Subcutaneous abdominal adipose tissue (tissue), 5 donors: Measurements from ENCODE around the gene SEL1L2.

ENCODE experiments used
- H3K27ac ChIP-seq: one replicate; pipeline ENCODE4 v1.7.0; 2013; ENCODE audit warnings: low read depth, mild to moderate bottlenecking, inconsistent platforms, low read length, moderate library complexity
- H3K27me3 ChIP-seq, 5 donors: one replicate each; pipeline ENCODE4 v1.7.0; 2013; ENCODE audit warnings: low read length in 5 of 5, inconsistent platforms in 1 of 5; ENCODE audit not compliant: control insufficient read depth in 5 of 5, insufficient read depth in 4 of 5
- H3K36me3 ChIP-seq, 5 donors: one replicate each; pipeline ENCODE4 v1.7.0; 2013; ENCODE audit warnings: low read length in 5 of 5; ENCODE audit not compliant: control insufficient read depth in 5 of 5, insufficient read depth in 5 of 5
- H3K4me1 ChIP-seq, 5 donors: one replicate each; pipeline ENCODE4 v1.7.0; 2013; ENCODE audit warnings: low read length in 5 of 5, mild to moderate bottlenecking in 3 of 5, moderate library complexity in 1 of 5; ENCODE audit not compliant: control insufficient read depth in 5 of 5, insufficient read depth in 5 of 5
- H3K4me3 ChIP-seq, 5 donors: one replicate each; pipeline ENCODE4 v1.7.0; 2013; ENCODE audit warnings: low read length in 5 of 5, low read depth in 1 of 5
- H3K9ac ChIP-seq, 5 donors: one replicate each; pipeline ENCODE4 v1.7.0; 2013; ENCODE audit warnings: low read length in 5 of 5, mild to moderate bottlenecking in 4 of 5, moderate library complexity in 3 of 5
- H3K9me3 ChIP-seq, 5 donors: one replicate each; pipeline ENCODE4 v1.7.0; 2013; ENCODE audit warnings: low read length in 5 of 5; ENCODE audit not compliant: control insufficient read depth in 5 of 5
- donor health status: healthy.
- donor health status: healthy.
- donor health status: healthy.
- donor health status: healthy.
- donor health status: healthy.

Gene SEL1L2

GRCh38 chr20:13838664-13839063, 151.8 kb downstream of the SEL1L2 start:
- Histone ChIP-seq H3K27me3 (no peaks in the 10 kb centered on the region), H3K9me3 (no peaks in the 10 kb centered on the region), H3K27ac (no peak overlapping the region), H3K4me1 (no peaks in the 10 kb centered on the region), H3K4me3 (no peak overlapping the region), H3K9ac (no peak overlapping the region), H3K36me3 (no peaks in the 10 kb centered on the region)

- no peaks in the 10 kb centered on the region for H3K4me1 ChIP-seq
- peaks cover 0 to 3% (median 0%) of the 10 kb centered on the region in 5 donors for H3K9me3 ChIP-seq
- no peak overlapping the region for H3K27ac ChIP-seq
- no peak overlapping the region for H3K9ac ChIP-seq
- no peaks in the 10 kb centered on the region for H3K27me3 ChIP-seq
- H3K4me3 ChIP-seq = no peak overlapping the region
- H3K36me3 ChIP-seq = no peaks in the 10 kb centered on the region
These were observed 158.9 kb downstream of the SEL1L2 start for GRCh38 chr20:13831476-13831875.

- H3K27ac ChIP-seq = no peak overlapping the region
- H3K4me3 ChIP-seq = no peak overlapping the region
- H3K4me1 ChIP-seq = peaks cover 0 to 3% (median 0%) of the 10 kb centered on the region in 5 donors
These were observed 164.9 kb downstream of the SEL1L2 start for GRCh38 chr20:13825465-13825864.

DNA sequence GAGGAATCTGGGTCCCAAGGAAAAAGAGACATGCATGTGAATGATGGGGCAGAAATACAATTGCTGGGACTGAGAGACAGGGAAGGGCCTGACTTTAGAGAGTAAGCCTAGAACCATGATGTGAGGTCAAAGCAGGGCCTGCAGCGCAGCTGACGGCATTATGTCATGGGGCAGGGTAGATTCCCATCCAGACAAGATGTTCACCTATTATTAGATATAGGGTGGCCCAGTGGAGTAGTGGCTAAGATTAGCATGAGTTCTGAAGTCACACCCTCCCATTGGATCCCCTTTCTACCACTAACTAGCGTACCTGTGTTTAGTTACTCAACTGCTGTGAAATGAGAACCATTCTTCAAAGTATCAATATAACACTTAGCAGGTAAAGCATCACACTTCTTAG, 166.0 kb downstream of the SEL1L2 start:
- no peaks in the 10 kb centered on the region for H3K27me3 ChIP-seq
- no peak overlapping the region for H3K4me3 ChIP-seq
- no peak overlapping the region for H3K9ac ChIP-seq
- H3K4me1 ChIP-seq = peaks cover 0 to 3% (median 0%) of the 10 kb centered on the region in 5 donors
- no peak overlapping the region for H3K27ac ChIP-seq
- H3K36me3 ChIP-seq = no peaks in the 10 kb centered on the region
- H3K9me3 ChIP-seq = peaks cover 0 to 6% (median 3%) of the 10 kb centered on the region in 5 donors

More at GRCh38 chr20:13825465-13825864, 164.9 kb downstream of the SEL1L2 start:
- Histone ChIP-seq H3K27me3 (no peaks in the 10 kb centered on the region), H3K9ac (no peak overlapping the region), H3K9me3 (peaks cover 0 to 6% (median 3%) of the 10 kb centered on the region in 5 donors), H3K36me3 (no peaks in the 10 kb centered on the region)

GRCh38 chr20:13822459-13822858, 168.0 kb downstream of the SEL1L2 start:
- H3K9me3 ChIP-seq = peaks cover 0 to 6% (median 3%) of the 10 kb centered on the region in 5 donors
- H3K9ac ChIP-seq = no peak overlapping the region
- H3K27me3 ChIP-seq = no peaks in the 10 kb centered on the region
- H3K36me3 ChIP-seq = peaks cover 6 to 13% (median 10%) of the 10 kb centered on the region in 5 donors
- H3K27ac ChIP-seq = no peak overlapping the region
- H3K4me1 ChIP-seq = peaks cover 0 to 3% (median 0%) of the 10 kb centered on the region in 5 donors
- H3K4me3 ChIP-seq = no peak overlapping the region

DNA sequence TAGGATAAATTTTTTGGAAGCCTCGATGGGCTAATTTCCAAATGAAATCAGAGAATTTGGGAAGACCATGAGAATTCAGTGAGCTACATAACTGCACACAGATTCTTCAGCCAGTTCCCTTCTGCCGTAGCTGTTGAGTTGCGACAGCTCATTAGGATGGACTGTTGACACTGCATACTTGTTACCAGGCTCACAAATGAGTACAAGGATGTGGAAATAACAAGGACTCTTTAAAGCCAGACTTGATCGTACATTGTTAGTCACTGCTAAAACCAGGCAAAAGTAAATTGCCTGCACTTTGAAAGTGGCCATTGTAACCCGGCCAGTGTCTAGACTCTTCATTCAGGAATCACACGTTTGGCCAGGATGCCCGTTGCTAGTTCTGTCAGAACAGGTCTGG, 168.5 kb downstream of the SEL1L2 start:
- peaks cover 10 to 19% (median 15%) of the 10 kb centered on the region in 5 donors for H3K36me3 ChIP-seq
- H3K4me3 ChIP-seq = no peak overlapping the region
- peaks cover 0 to 3% (median 0%) of the 10 kb centered on the region in 5 donors for H3K4me1 ChIP-seq
- H3K9ac ChIP-seq = no peak overlapping the region
- H3K27ac ChIP-seq = no peak overlapping the region
- no peaks in the 10 kb centered on the region for H3K27me3 ChIP-seq
- peaks cover 0 to 6% (median 3%) of the 10 kb centered on the region in 5 donors for H3K9me3 ChIP-seq

DNA sequence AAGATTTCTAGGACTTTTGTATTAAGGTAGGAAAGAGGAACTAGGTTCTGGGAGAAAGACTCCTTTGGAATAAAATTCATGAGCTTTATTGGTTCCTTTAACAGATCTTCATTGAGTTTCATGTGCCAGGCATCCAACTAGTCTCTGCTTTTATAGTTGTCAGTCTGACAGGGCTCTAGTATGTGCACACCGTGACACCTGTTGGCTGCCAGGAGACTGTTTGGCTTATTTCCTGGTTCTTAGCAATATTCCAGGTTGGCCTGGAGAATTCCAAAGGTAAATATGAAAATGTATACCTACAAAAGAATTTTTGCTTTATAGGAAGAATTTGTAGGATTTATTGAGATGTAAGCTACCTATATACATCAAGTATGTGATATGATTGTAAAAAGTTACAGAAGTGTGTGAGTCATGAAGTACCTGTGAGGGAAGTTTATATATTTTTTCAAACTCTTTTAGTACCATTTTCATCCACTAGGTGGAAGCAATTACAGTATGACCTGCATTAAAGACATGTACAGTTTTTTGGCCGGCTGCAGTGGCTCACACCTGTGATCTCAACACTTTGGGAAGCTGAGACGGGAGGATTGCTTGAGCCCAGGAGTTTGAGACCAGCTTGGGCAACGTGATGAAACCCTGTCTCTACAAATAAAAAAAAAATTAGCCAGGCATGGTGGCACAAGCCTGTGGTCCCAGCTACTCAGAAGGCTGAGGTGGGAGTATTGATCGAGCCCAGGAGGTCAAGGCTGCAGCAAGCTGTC, 170.3 kb downstream of the SEL1L2 start:
- Histone ChIP-seq H3K9me3 (peaks cover 0 to 6% (median 3%) of the 10 kb centered on the region in 5 donors), H3K36me3 (peaks cover 20 to 35% (median 29%) of the 10 kb centered on the region in 5 donors), H3K4me1 (peaks cover 0 to 4% (median 0%) of the 10 kb centered on the region in 5 donors), H3K4me3 (no peak overlapping the region), H3K27ac (no peak overlapping the region), H3K9ac (no peak overlapping the region), H3K27me3 (no peaks in the 10 kb centered on the region)

DNA sequence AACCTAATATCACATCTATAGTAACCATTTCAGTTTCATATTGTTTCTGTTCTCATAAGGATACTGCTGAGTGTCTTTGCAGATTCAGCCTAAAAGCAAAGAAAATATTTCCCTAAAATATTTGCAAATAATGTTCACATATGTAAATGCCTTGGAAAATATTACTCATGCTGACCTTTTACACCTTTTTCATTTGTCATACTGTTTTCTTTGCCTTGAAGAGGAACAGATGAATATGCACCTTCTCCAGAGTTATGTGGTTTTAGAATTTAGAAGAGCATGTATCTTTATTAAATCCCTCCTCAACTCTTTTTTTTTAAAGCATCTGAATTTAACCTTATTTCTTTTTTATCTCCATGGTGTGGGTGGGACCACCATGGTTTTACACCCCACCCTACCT, 173.1 kb downstream of the SEL1L2 start:
- Histone ChIP-seq H3K4me3 (no peak overlapping the region), H3K9ac (no peak overlapping the region), H3K27me3 (no peaks in the 10 kb centered on the region), H3K27ac (peak overlapping the region; percentile 20), H3K9me3 (peaks cover 0 to 6% (median 3%) of the 10 kb centered on the region in 5 donors), H3K36me3 (peaks cover 27 to 56% (median 51%) of the 10 kb centered on the region in 5 donors), H3K4me1 (peaks cover 0 to 29% (median 8%) of the 10 kb centered on the region in 5 donors)

DNA sequence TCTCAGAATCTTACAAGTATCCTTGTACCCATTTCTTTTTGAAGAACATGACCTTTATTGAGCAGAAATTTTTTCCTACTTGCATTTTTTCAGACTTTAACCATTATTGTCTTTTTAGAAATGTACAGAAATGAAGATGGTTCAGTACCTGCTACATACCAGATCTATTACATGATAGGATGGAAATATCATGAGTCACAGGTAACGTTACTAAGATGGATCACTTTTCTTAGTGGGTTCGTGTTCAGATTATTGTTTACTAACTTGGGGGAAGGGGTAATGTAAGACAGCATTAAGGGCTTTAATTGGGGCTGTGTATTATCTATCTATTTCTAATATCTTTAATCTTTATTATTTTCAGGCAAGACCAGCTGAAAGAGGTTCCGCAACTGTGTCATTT, 173.7 kb downstream of the SEL1L2 start:
- peaks cover 33 to 61% (median 55%) of the 10 kb centered on the region in 5 donors for H3K36me3 ChIP-seq
- no peak overlapping the region for H3K9ac ChIP-seq
- H3K9me3 ChIP-seq = peaks cover 0 to 6% (median 3%) of the 10 kb centered on the region in 5 donors
- no peak overlapping the region for H3K4me3 ChIP-seq
- H3K27ac ChIP-seq = no peak overlapping the region
- H3K4me1 ChIP-seq = peaks cover 0 to 32% (median 8%) of the 10 kb centered on the region in 5 donors
- H3K27me3 ChIP-seq = no peaks in the 10 kb centered on the region

GRCh38 chr20:13814672-13815071, 175.7 kb downstream of the SEL1L2 start:
- Histone ChIP-seq H3K4me3 (no peak overlapping the region), H3K27ac (no peak overlapping the region), H3K4me1 (peaks cover 0 to 32% (median 8%) of the 10 kb centered on the region in 5 donors), H3K36me3 (peaks cover 48 to 82% (median 76%) of the 10 kb centered on the region in 5 donors), H3K9ac (no peak overlapping the region), H3K9me3 (no peaks in the 10 kb centered on the region), H3K27me3 (no peaks in the 10 kb centered on the region)
